A549 treated with CORT108297 at 1 μM for 4 hours (cell line): ENCODE measurements around the gene CRYBG1. TPM values are rescaled to one million over a fixed set of nuclear protein-coding genes. Genes with fewer than 3 reads are reported as not detected.

Experiments
- total RNA-seq: library from RNA; stranded (reverse); fragments of 200-300 nt; extraction: Qiagen RNA extraction; gene quantifications from 5 replicates; pipeline ENCODE4 v1.2.3, GENCODE V29; 2022

The CRYBG1 gene
- total RNA-seq = 0.40 to 0.62 TPM (median 0.47 TPM) in 5 replicates

GRCh38 chr6:106360410-106360988 lies at the start of gene CRYBG1:
CRYBG1 (plus strand) TSS chr6:106360717; CDS start chr6:106360909, 192 bp downstream.

DNA sequence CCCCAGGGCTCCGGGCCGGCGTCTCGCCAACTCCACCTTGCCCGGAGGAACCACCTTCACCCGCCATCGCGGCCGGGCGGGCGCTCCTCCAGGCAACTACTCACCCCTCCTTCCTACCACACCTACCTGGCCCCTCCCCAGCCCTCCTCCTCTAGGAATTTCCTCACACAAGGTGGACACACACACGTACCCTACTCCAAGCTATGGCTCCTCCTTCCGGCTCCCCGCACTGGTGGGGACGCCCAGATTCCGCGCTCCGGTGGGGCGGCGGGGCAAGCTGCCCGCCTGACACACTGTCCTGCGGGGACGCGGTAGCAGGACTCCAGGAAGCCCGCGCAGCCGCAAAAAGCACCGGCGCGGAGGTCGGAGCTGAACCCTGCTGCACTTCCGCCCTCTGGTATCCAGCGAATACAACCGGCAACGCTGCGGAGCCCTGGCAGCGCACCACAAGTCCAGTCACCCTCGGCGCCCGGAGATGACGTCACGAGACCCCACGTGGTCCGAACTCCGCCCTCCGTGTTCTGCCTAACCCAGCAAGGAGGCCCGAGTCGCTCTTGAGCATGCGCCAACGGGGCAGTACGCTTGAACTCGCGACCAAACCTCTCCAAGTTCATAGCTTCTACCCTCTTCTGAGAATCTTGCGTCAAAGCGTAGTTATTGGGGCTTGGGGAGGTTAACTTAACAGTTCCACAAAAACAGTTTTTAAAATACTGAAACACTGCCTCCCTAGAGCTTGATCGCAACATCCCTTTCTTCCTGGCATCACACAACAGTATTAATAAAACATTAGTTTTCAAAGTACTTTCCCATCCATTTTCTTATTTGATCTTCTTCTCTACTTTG lies 35.0 kb upstream of the CRYBG1 start, which contains the start of gene ATG5:
Gene ATG5, minus strand, starts transcription at position 425 of the 843 bp plus-strand sequence. CDS start 9,552 bp downstream, outside the sequence.

Other genes starting within 250 kb of the CRYBG1 start
- gene ATG5, start 35.0 kb upstream of the CRYBG1 start, total RNA-seq = 22.0 to 25.5 TPM (median 24.3 TPM) in 5 replicates